Measurements from ENCODE around the gene EEF1G. TPM values are rescaled to one million over a fixed set of nuclear protein-coding genes. Genes with fewer than 3 reads are reported as not detected.

Gene EEF1G
- total and polyA plus RNA-seq, 2 of the 13 experiments (the other 11 are each of a cell fraction or from before 2014, with no cell fraction given): 1,787 to 2,144 TPM

DNA sequence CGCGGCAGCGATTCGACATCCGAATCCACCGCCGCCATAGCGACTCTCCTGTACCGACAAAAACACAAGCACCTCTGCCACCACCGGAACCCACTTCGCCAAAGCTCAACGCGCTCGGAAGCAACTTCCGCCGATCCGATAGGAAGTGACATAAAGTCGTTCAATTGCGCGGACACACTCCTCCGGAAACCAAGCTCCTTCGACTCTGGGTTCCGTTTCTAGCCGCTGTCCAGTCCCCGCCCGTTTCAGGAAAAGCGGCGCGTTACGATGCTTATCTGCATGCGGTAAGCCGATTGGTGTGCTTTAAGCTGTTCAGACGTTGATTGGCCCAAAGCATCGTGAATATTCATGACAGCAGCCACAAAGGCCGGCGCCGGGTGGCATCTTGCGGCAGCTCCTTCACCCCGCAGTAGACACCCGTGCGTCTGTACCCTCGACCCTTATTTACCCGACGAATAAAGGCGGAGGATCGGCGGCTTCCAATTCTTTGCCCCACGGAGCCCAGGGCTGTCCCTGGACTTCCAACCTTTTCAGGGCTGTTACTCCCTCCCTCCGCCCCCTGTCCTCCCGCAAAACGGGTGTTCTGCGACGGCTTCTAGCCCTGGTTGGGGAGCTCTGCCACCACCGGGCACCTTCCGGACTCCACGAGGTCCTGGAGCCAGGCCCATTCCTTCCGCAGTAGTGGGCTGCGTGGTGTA is 17.9 kb upstream of the EEF1G start, which contains the start of gene TUT1 (continued):
- TF ChIP-seq THAP9 (CRISPR knock-in tag; IDR thresholded peaks at IDR 0.05; ENCODE audit: borderline replicate concordance): peak; percentile 87
- TF ChIP-seq, protein P1, sequence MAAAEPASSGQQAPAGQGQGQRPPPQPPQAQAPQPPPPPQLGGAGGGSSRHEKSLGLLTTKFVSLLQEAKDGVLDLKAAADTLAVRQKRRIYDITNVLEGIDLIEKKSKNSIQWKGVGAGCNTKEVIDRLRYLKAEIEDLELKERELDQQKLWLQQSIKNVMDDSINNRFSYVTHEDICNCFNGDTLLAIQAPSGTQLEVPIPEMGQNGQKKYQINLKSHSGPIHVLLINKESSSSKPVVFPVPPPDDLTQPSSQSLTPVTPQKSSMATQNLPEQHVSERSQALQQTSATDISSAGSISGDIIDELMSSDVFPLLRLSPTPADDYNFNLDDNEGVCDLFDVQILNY (CRISPR knock-in tag; conservative IDR thresholded peaks at IDR 0.05): no peak; the same call in 1 of the 2 replicates
- TF ChIP-seq ZBTB7B (CRISPR knock-in tag; IDR thresholded peaks at IDR 0.05): peak; percentile 69
- TF ChIP-seq SOX5 (CRISPR knock-in tag; IDR thresholded peaks at IDR 0.05; ENCODE audit: borderline replicate concordance): no peak; the same call in 1 of the 2 replicates
- TF ChIP-seq TBL1XR1 (IDR thresholded peaks at IDR 0.05; ENCODE audit: borderline replicate concordance, low read length, partially characterized antibody): peak; percentile 75
- peak; percentile 70; the same call in 1 of the 2 replicates for TF ChIP-seq ZNF761 (CRISPR knock-in tag; conservative IDR thresholded peaks at IDR 0.05)
- no peak for TF ChIP-seq PHB2 (IDR thresholded peaks at IDR 0.05; ENCODE audit: partially characterized antibody)
- peak; percentile 89 for TF ChIP-seq HDAC2 (CRISPR knock-in tag; IDR thresholded peaks at IDR 0.05)
- peak; percentile 83; the same call in 2 of the 3 replicates for TF ChIP-seq MXI1 (IDR thresholded peaks at IDR 0.05; ENCODE audit: borderline replicate concordance, low read depth, low read length)
- TF ChIP-seq RFX3 (CRISPR knock-in tag; IDR thresholded peaks at IDR 0.05): no peak
- TF ChIP-seq ZFP37 (CRISPR knock-in tag; IDR thresholded peaks at IDR 0.05; ENCODE audit: borderline replicate concordance): peak; percentile 83; the same call in 1 of the 2 replicates
- TF ChIP-seq ZKSCAN5 (CRISPR knock-in tag; IDR thresholded peaks at IDR 0.05): no peak
- TF ChIP-seq TP53 (CRISPR knock-in tag; conservative IDR thresholded peaks at IDR 0.05): 0 out of 2 replicates have a peak, but pooled peaks have one; percentile 22
- TF ChIP-seq ZNF431 (CRISPR knock-in tag; IDR thresholded peaks at IDR 0.05; ENCODE audit: borderline replicate concordance, low read depth): no peak; the same call in 1 of the 2 replicates
- TF ChIP-seq, protein P2, sequence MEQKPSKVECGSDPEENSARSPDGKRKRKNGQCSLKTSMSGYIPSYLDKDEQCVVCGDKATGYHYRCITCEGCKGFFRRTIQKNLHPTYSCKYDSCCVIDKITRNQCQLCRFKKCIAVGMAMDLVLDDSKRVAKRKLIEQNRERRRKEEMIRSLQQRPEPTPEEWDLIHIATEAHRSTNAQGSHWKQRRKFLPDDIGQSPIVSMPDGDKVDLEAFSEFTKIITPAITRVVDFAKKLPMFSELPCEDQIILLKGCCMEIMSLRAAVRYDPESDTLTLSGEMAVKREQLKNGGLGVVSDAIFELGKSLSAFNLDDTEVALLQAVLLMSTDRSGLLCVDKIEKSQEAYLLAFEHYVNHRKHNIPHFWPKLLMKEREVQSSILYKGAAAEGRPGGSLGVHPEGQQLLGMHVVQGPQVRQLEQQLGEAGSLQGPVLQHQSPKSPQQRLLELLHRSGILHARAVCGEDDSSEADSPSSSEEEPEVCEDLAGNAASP (CRISPR knock-in tag; IDR thresholded peaks at IDR 0.05; ENCODE audit: borderline replicate concordance): peak; percentile 64; the same call in 1 of the 2 replicates
- no peak for TF ChIP-seq ZNF468 (CRISPR knock-in tag; IDR thresholded peaks at IDR 0.05)
- no peak for TF ChIP-seq ZNF17 (CRISPR knock-in tag; IDR thresholded peaks at IDR 0.05)
- TF ChIP-seq BHLHE40 (IDR thresholded peaks at IDR 0.05; ENCODE audit: low read length): no peak
- peak; percentile 83 for TF ChIP-seq ARID2 (CRISPR knock-in tag; IDR thresholded peaks at IDR 0.05; ENCODE audit: borderline replicate concordance)
- TF ChIP-seq NCOA1 (CRISPR knock-in tag; IDR thresholded peaks at IDR 0.05): no peak
- no peak for TF ChIP-seq ZNF121 (CRISPR knock-in tag; IDR thresholded peaks at IDR 0.05)
- peak; percentile 87 for TF ChIP-seq ZNF501 (CRISPR knock-in tag; IDR thresholded peaks at IDR 0.05)
- TF ChIP-seq ZNF354B (CRISPR knock-in tag; IDR thresholded peaks at IDR 0.05): 0 out of 2 replicates have a peak, but pooled peaks have one; percentile 83
- peak; percentile 61; the same call in 1 of the 2 replicates for TF ChIP-seq ESRRA (CRISPR knock-in tag; IDR thresholded peaks at IDR 0.05; ENCODE audit: low read depth)
- TF ChIP-seq ZNF160 (CRISPR knock-in tag; IDR thresholded peaks at IDR 0.05): no peak
- no peak for TF ChIP-seq ZFP36 (IDR thresholded peaks at IDR 0.05; ENCODE audit: borderline replicate concordance, low read depth, low read length, partially characterized antibody)
- TF ChIP-seq ZZZ3 (CRISPR knock-in tag; IDR thresholded peaks at IDR 0.05; ENCODE audit: borderline replicate concordance): peak; percentile 85; the same call in 1 of the 2 replicates

All from HepG2 (cell line).